Calu3 (cell line): ENCODE data around the gene TEX35. TPM values are rescaled to one million over a fixed set of nuclear protein-coding genes. Genes with fewer than 3 reads are reported as not detected.
"Not testable (repeated sequence)": the region's sequence is repeated elsewhere in the genome, so short reads cannot be mapped to it uniquely, and the experiment has no call there.

ENCODE experiments used
- BruUV-seq: library from RNA; stranded (reverse); fragments of 400-500 nt; replicated peaks from 2 replicates; lab custom pipeline; 2021; lab: Mats Ljungman, UMichigan
- CTCF ChIA-PET: fragments of 300-600 bp; sonication (Branson Sonifier 250); formaldehyde crosslinking; loops from one replicate; lab custom pipeline; 2022; ENCODE audit warnings: antibody characterized with exemption; lab: Charles Lee
- DNase-seq: peaks from one replicate; pipeline ENCODE4 v3.0.0; 2022
- H3K27ac Mint-ChIP-seq: one replicate; pipeline ENCODE4 v1.8.0; 2022; ENCODE audit warnings: mixed read lengths; ENCODE audit not compliant: unreplicated experiment
- H3K27me3 Mint-ChIP-seq: one replicate; pipeline ENCODE4 v1.8.0; 2022; ENCODE audit warnings: mixed read lengths; ENCODE audit not compliant: unreplicated experiment
- H3K36me3 Mint-ChIP-seq: one replicate; pipeline ENCODE4 v1.8.0; 2022; ENCODE audit warnings: mild to moderate bottlenecking, moderate library complexity, mixed read lengths; ENCODE audit not compliant: insufficient read depth, unreplicated experiment
- H3K4me1 Mint-ChIP-seq: one replicate; pipeline ENCODE4 v1.8.0; 2022; ENCODE audit warnings: mild to moderate bottlenecking, low read depth, mixed read lengths; ENCODE audit not compliant: unreplicated experiment
- H3K4me3 Mint-ChIP-seq: one replicate; pipeline ENCODE4 v1.8.0; 2022; ENCODE audit warnings: mild to moderate bottlenecking, low read depth, moderate library complexity, mixed read lengths; ENCODE audit not compliant: unreplicated experiment
- H3K9me3 Mint-ChIP-seq: one replicate; pipeline ENCODE4 v1.8.0; 2022; ENCODE audit warnings: low read depth, mixed read lengths; ENCODE audit not compliant: unreplicated experiment
- intact Hi-C: fragments of 100-400 bp; cut with micrococcal nuclease; formaldehyde crosslinking; loops from one replicate; pipeline ENCODE4 v1.10.0; 2022; ENCODE audit not compliant: unreplicated experiment
- total RNA-seq: library from RNA; stranded (reverse); gene quantifications from 2 replicates; pipeline ENCODE4 v1.2.3, GENCODE V29; 2022
- TF ChIP-seq, protein P1 (sequence below): fragments of 200-600 bp; IDR thresholded peaks from one replicate; pipeline ENCODE4 v1.8.0; 2022; ENCODE audit warnings: antibody characterized with exemption; ENCODE audit not compliant: unreplicated experiment

Gene TEX35
- total RNA-seq, 1 experiment from 2014 or later: not detected

DNA sequence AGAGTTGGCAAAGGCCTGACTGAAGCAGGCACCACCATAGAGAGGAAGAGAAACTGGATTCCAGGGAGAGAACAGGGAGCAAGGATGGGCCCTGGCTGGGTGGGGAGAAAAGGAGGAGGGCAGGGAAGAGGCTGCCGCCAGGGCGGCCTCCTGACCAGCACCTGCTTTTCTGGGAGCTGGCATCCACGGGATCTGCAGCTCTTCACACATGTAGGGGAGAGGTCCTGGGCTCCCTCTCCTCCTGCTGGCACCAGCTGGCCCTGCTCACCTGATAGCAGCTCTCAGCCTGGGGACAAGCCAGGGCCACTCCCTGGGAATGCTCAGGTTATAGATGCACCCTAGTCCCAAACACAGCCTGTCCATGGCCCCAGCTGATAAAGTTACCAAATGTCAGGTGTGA is 39.9 kb downstream of the TEX35 start:
- TF ChIP-seq, protein P1, sequence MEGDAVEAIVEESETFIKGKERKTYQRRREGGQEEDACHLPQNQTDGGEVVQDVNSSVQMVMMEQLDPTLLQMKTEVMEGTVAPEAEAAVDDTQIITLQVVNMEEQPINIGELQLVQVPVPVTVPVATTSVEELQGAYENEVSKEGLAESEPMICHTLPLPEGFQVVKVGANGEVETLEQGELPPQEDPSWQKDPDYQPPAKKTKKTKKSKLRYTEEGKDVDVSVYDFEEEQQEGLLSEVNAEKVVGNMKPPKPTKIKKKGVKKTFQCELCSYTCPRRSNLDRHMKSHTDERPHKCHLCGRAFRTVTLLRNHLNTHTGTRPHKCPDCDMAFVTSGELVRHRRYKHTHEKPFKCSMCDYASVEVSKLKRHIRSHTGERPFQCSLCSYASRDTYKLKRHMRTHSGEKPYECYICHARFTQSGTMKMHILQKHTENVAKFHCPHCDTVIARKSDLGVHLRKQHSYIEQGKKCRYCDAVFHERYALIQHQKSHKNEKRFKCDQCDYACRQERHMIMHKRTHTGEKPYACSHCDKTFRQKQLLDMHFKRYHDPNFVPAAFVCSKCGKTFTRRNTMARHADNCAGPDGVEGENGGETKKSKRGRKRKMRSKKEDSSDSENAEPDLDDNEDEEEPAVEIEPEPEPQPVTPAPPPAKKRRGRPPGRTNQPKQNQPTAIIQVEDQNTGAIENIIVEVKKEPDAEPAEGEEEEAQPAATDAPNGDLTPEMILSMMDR: no peak
- intact Hi-C loops: no loop called here
- Mint-ChIP-seq H3K27me3 (no peaks in the 10 kb centered on the region), H3K27ac (no peak overlapping the region), H3K9me3 (peaks cover 7% of the 10 kb centered on the region), H3K4me1 (no peaks in the 10 kb centered on the region), H3K36me3 (no peaks in the 10 kb centered on the region), H3K4me3 (no peak overlapping the region)
- CTCF ChIA-PET: no interaction called here
- DNase-seq: no peak
- no TSS peak for BruUV-seq

DNA sequence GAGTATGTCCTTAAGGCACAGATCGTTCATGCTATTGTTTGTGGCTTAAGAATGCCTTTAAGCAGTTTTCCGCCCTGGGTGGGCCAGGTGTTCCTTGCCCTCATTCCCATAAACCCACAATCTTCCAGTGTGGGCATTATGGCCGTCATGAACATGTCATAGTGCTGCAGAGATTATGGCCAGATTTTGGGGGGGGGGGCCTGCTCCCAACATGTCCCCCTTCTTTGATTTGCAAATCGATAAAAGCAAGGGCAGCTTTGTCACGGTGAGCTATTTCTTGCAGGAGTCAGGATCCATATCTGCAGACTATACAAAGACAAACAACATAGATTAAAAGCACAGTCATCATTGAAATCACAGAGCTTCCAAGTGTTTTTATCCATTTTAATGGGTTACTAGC is 41.4 kb downstream of the TEX35 start:
- intact Hi-C loops, H3K27me3 Mint-ChIP-seq, H3K4me1 Mint-ChIP-seq, DNase-seq, BruUV-seq, CTCF ChIA-PET, H3K9me3 Mint-ChIP-seq, H3K36me3 Mint-ChIP-seq, H3K4me3 Mint-ChIP-seq, H3K27ac Mint-ChIP-seq: not testable (repeated sequence)

DNA sequence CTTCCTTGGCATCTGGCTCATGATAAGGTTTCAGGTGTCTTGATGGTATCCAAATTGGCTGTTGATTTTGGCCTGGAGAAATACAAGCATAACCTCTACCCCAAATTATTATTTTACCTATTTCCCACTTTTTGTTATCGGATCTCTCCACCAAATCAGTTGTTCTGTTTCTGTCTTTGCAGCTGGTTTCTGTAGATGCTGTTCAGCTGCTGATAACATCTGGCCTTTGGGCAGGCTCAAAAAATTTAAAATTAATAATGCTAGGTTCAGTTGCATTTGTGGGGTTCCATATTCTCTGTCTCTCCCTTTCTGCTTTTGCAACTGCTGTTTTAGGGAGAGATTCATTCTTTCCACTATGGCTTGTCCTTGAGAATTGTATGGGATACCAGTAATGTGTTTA is 42.7 kb downstream of the TEX35 start:
- BruUV-seq, intact Hi-C loops, DNase-seq, H3K27ac Mint-ChIP-seq, H3K4me1 Mint-ChIP-seq, H3K4me3 Mint-ChIP-seq, H3K9me3 Mint-ChIP-seq, H3K27me3 Mint-ChIP-seq, CTCF ChIA-PET, H3K36me3 Mint-ChIP-seq: not testable (repeated sequence)

DNA sequence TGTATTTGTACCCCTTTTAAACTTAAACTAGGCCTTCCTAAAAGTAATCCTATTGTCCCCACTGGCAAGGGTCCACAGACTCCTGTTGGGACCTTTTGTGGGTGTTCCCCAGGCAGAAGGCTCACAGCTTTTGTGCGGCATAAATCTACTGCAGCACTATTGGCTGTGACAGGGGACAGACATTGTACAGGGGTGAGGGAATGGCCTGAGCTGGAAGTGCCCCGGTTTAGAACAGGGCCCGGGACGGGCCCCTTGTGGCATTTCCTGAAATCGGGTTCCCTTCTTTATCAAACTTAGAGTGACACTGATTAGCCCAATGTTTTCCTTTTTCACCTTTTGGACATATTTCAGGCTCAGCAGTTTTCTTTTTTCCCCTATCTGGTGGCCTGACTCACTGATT is 45.9 kb downstream of the TEX35 start:
- H3K36me3 Mint-ChIP-seq, CTCF ChIA-PET, BruUV-seq, intact Hi-C loops, H3K9me3 Mint-ChIP-seq, H3K27ac Mint-ChIP-seq, H3K4me1 Mint-ChIP-seq, H3K27me3 Mint-ChIP-seq, H3K4me3 Mint-ChIP-seq, DNase-seq: not testable (repeated sequence)

DNA sequence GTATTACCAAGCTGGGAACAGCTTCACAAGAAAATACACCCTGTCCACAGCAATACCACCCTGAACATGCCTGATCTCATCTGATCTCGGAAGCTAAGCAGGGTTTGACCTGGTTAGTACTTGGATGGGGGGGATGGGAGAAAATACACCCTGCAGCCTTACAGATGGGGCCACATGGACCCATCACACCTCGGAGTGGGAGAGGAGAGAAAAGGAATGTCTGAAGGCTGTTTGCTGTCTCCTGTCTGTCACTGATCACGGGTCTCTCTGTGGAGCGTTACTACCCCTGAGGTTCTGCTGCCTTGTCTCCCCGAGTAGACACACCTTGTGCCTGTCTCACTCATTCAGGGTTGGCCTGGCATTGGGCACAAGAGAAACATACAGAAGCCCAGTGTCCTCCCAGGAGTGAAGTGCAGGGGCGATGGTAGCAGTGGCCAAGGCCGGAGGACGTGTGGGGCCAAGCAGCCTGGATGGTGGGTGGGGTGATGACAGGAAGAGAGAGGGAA is 48.0 kb downstream of the TEX35 start:
- Mint-ChIP-seq H3K9me3 (no peaks in the 10 kb centered on the region), H3K27ac (no peak overlapping the region), H3K4me1 (no peaks in the 10 kb centered on the region), H3K4me3 (no peak overlapping the region), H3K27me3 (no peaks in the 10 kb centered on the region), H3K36me3 (no peaks in the 10 kb centered on the region)
- no TSS peak for BruUV-seq
- CTCF ChIA-PET: no interaction called here
- DNase-seq: no peak
- TF ChIP-seq, protein P1: no peak
- intact Hi-C loops: no loop called here

DNA sequence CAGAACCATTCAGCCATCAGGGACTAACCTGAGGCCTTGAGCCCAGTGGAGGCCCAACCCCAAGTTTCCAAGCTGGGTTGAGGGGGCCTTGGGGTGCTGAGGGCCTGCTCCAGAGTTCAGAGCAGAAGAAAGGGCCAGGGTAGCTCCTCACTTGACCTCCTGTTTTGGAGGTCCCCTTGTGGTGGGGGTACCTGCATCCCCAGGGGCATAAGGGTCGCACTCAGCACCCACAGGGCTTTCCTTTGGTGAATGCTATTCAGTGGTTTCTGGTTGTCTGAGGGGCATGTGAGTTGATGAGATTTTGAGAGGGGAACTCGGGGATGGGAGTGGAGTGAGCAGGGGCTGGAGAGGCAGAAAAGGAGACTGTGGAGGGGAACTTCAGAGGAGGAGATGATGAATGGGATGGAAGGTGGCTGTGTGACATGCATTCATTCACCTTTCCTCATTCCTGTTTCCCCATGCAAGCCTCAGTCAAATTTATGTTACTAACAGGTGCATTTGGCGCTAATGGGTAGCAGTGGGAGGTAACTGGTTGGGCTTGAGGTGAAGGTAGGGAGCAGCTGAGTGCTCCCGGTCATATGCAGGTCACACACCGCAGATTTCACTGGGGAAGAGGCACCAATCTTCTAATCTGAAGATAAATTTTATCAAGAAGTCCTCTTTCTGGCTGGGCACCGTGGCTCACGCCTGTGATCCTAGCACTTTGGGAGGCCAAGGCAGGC is 50.4 kb downstream of the TEX35 start:
- Mint-ChIP-seq H3K4me3 (no peak overlapping the region), H3K27me3 (no peaks in the 10 kb centered on the region), H3K4me1 (no peaks in the 10 kb centered on the region), H3K27ac (no peak overlapping the region), H3K36me3 (no peaks in the 10 kb centered on the region), H3K9me3 (no peaks in the 10 kb centered on the region)
- intact Hi-C loops: no loop called here
- CTCF ChIA-PET: interaction anchor here (0.7 kb wide), 1 partner anchor 254 kb away, joined by 3 read pairs; no protein-coding TSS in a partner anchor
- TF ChIP-seq, protein P1: no peak
- DNase-seq: no peak
- BruUV-seq: no TSS peak
